ENCODE measurements around the gene TBC1D7. TPM values are rescaled to one million over a fixed set of nuclear protein-coding genes. Genes with fewer than 3 reads are reported as not detected.

The TBC1D7 gene
- polyA plus RNA-seq, 1 of the 3 experiments (the other 2 are of a cell fraction) = 25.2 TPM

DNA sequence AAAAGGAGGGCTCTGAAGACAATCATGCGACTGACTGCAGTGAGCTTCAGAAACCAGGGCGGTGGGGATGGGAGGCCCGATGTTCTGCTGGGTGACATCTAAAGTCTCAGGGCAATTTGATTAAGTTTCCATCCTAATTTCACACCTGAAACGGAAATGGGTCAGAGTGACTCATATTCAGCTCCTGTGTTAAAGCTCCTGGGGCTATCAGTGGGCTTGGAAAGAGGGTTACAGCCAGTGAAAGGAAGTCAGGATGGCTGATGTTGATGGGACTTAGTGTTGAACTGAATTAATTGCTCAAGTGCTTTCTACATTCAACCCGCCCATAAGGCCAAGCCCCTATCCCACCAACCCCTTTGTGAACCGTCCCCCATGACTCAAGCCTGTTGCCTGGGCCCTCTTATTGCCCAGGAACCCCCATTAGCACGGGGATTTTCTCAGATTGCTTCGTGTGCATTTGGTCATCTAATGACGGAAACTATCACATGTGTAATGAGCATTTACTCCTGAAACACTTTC lies 47.1 kb upstream of the TBC1D7 start:
- Histone ChIP-seq H3K27ac (ENCODE audit: low read depth in 2 of 2, low read length in 1 of 2) (no peak overlapping the region), H3K9ac (no peak overlapping the region), H4K20me1 (ENCODE audit: insufficient read depth) (no peaks in the 10 kb centered on the region), H3K4me3 (ENCODE audit: low read depth in 2 of 2, low read length in 1 of 2) (no peak overlapping the region), H3K79me2 (ENCODE audit: insufficient read depth) (no peaks in the 10 kb centered on the region), H3F3A (replicated peaks; ENCODE audit: insufficient read depth) (no peaks in the 10 kb centered on the region), H3K4me1 (ENCODE audit: control insufficient read depth in 1 of 2, insufficient read depth in 2 of 2, low read depth in 1 of 2, low read length in 1 of 2) (peaks cover 0 to 13% of the 10 kb centered on the region in 2 experiments; a peak in 1 of 4 replicates), H3K9me3 (no peaks in the 10 kb centered on the region), H2AFZ (ENCODE audit: low read depth) (no peak overlapping the region), H3K9me2 (no peaks in the 10 kb centered on the region), H3K4me2 (no peak overlapping the region), H3K27me3 (ENCODE audit: insufficient read depth) (no peaks in the 10 kb centered on the region), H3K36me3 (replicated peaks in 1 of 2; ENCODE audit: control insufficient read depth in 1 of 2, insufficient read depth in 2 of 2, low read length in 1 of 2) (no peaks in the 10 kb centered on the region)
- no peak for TF ChIP-seq TCF12 (IDR thresholded peaks at IDR 0.05)
- TF ChIP-seq SIN3A (IDR thresholded peaks at IDR 0.05; ENCODE audit: borderline replicate concordance, low read depth, low read length) = no peak
- no peak for TF ChIP-seq RXRA (IDR thresholded peaks at IDR 0.05; ENCODE audit: borderline replicate concordance, low read depth)
- TF ChIP-seq, protein P1, sequence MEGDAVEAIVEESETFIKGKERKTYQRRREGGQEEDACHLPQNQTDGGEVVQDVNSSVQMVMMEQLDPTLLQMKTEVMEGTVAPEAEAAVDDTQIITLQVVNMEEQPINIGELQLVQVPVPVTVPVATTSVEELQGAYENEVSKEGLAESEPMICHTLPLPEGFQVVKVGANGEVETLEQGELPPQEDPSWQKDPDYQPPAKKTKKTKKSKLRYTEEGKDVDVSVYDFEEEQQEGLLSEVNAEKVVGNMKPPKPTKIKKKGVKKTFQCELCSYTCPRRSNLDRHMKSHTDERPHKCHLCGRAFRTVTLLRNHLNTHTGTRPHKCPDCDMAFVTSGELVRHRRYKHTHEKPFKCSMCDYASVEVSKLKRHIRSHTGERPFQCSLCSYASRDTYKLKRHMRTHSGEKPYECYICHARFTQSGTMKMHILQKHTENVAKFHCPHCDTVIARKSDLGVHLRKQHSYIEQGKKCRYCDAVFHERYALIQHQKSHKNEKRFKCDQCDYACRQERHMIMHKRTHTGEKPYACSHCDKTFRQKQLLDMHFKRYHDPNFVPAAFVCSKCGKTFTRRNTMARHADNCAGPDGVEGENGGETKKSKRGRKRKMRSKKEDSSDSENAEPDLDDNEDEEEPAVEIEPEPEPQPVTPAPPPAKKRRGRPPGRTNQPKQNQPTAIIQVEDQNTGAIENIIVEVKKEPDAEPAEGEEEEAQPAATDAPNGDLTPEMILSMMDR (IDR thresholded peaks at IDR 0.05) = no peak
- no peak for TF ChIP-seq MXI1 (IDR thresholded peaks at IDR 0.05; ENCODE audit: low read depth, low read length)
- TF ChIP-seq GABPA (IDR thresholded peaks at IDR 0.05; ENCODE audit: low read depth) = no peak
- no peak for TF ChIP-seq YY1 (IDR thresholded peaks at IDR 0.05; ENCODE audit: low read depth)
- no peak for TF ChIP-seq EZH2phosphoT487 (IDR thresholded peaks at IDR 0.05; ENCODE audit: borderline replicate concordance, low read depth)
- TF ChIP-seq USF2 (IDR thresholded peaks at IDR 0.05; ENCODE audit: borderline replicate concordance, low read depth, low read length) = no peak
- TF ChIP-seq EP300 (IDR thresholded peaks at IDR 0.05; ENCODE audit: borderline replicate concordance in 1 of 2, low read depth in 1 of 2, low read length in 1 of 2) = no peak
- TF ChIP-seq JUND (IDR thresholded peaks at IDR 0.05) = no peak
- TF ChIP-seq, protein P2, sequence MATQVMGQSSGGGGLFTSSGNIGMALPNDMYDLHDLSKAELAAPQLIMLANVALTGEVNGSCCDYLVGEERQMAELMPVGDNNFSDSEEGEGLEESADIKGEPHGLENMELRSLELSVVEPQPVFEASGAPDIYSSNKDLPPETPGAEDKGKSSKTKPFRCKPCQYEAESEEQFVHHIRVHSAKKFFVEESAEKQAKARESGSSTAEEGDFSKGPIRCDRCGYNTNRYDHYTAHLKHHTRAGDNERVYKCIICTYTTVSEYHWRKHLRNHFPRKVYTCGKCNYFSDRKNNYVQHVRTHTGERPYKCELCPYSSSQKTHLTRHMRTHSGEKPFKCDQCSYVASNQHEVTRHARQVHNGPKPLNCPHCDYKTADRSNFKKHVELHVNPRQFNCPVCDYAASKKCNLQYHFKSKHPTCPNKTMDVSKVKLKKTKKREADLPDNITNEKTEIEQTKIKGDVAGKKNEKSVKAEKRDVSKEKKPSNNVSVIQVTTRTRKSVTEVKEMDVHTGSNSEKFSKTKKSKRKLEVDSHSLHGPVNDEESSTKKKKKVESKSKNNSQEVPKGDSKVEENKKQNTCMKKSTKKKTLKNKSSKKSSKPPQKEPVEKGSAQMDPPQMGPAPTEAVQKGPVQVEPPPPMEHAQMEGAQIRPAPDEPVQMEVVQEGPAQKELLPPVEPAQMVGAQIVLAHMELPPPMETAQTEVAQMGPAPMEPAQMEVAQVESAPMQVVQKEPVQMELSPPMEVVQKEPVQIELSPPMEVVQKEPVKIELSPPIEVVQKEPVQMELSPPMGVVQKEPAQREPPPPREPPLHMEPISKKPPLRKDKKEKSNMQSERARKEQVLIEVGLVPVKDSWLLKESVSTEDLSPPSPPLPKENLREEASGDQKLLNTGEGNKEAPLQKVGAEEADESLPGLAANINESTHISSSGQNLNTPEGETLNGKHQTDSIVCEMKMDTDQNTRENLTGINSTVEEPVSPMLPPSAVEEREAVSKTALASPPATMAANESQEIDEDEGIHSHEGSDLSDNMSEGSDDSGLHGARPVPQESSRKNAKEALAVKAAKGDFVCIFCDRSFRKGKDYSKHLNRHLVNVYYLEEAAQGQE (IDR thresholded peaks at IDR 0.05; ENCODE audit: low read depth, low read length) = no peak
- no peak for TF ChIP-seq NFIC (IDR thresholded peaks at IDR 0.05; ENCODE audit: borderline replicate concordance)
- TF ChIP-seq FOSL2 (IDR thresholded peaks at IDR 0.05; ENCODE audit: borderline replicate concordance, low read depth) = no peak
- no peak for TF ChIP-seq RCOR1 (IDR thresholded peaks at IDR 0.05; ENCODE audit: low read length)
- no peak for TF ChIP-seq FOXJ3 (CRISPR knock-in tag; IDR thresholded peaks at IDR 0.05)
- no peak for TF ChIP-seq IRF3 (IDR thresholded peaks at IDR 0.05; ENCODE audit: low read depth, low read length)
- TF ChIP-seq GATA2 (CRISPR knock-in tag; IDR thresholded peaks at IDR 0.05) = no peak
- DNase-seq = no peak
- 82% methylated on average over 9 of the region's 9 CpGs for WGBS (ENCODE audit: low lambda C conversion rate)
- ChIA-PET CTCF (interaction anchor here (1.3 kb wide), 1 partner anchor 27 kb away, joined by 3 read pairs; no protein-coding TSS in a partner anchor), POLR2A (interaction anchor here (1.1 kb wide), 1 partner anchor 240 kb away, joined by 3 read pairs; no protein-coding TSS in a partner anchor)

Data from SK-N-SH (cell line).